Activated T-helper 2 cell treated with anti-CD3 and anti-CD28 coated beads, Interferon-gamma antibody, Interleukin-2, Interleukin-4, amounts not matched to agents 10 μg/mL and 5 μg/mL and 100 μg/mL, durations not matched to agents 14 hours and 24 hours and 36 hours (primary cell): Measurements from ENCODE around the gene PRAMEF15. TPM values are rescaled to one million over a fixed set of nuclear protein-coding genes. Genes with fewer than 3 reads are reported as not detected.
"Not testable (repeated sequence)": the region's sequence is repeated elsewhere in the genome, so short reads cannot be mapped to it uniquely, and the experiment has no call there.

ENCODE experiments used
- DNase-seq: peaks from one replicate; pipeline ENCODE4 v3.0.0; 2021; ENCODE audit warnings: low spot score
- H3K27ac Mint-ChIP-seq: one replicate; pipeline ENCODE4 v1.8.0; 2021; ENCODE audit warnings: mixed read lengths
- H3K27me3 Mint-ChIP-seq: one replicate; pipeline ENCODE4 v1.8.0; 2021; ENCODE audit warnings: low read depth, mixed read lengths
- H3K36me3 Mint-ChIP-seq: one replicate; pipeline ENCODE4 v1.8.0; 2021; ENCODE audit warnings: low read depth, mixed read lengths
- H3K4me1 Mint-ChIP-seq: one replicate; pipeline ENCODE4 v1.8.0; 2021; ENCODE audit warnings: low read depth, mixed read lengths
- H3K4me3 Mint-ChIP-seq: one replicate; pipeline ENCODE4 v1.8.0; 2021; ENCODE audit warnings: low read depth, mild to moderate bottlenecking, moderate library complexity, mixed read lengths
- H3K9me3 Mint-ChIP-seq: one replicate; pipeline ENCODE4 v1.8.0; 2021; ENCODE audit warnings: mixed read lengths
- intact Hi-C: fragments of 100-400 bp; cut with micrococcal nuclease; formaldehyde crosslinking; loops from one replicate; pipeline ENCODE4 v1.15.1; 2023
- total RNA-seq: library from RNA; stranded (reverse); gene quantifications from 2 replicates; pipeline ENCODE4 v1.2.3, GENCODE V29; 2022

The PRAMEF15 gene
- total RNA-seq: not detected in 2 replicates

DNA sequence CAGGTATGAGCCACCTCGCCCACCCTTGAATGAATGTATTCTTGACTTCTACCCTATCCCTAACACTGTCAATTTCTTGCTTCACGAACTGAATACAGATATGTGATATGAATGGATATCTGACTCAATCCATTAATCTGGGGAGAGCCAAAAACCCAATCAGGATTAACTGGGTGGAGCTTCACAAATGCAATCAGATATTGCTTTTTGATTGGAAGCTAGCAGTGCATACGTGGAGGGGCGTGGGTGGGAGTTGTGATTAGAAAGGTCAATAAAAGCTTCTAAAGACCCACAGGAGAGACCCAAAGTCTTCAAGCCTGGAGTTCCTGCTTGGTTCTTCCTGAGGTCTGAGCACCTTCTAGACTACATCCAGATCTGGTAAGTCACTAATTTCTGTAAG, at the start of gene PRAMEF15:
Gene PRAMEF15, plus strand, starts transcription at position 301 of the 400 bp plus-strand sequence. CDS start 2,827 bp downstream, outside the sequence.
- not testable (repeated sequence) for H3K36me3 Mint-ChIP-seq, H3K4me1 Mint-ChIP-seq, H3K27ac Mint-ChIP-seq

DNA sequence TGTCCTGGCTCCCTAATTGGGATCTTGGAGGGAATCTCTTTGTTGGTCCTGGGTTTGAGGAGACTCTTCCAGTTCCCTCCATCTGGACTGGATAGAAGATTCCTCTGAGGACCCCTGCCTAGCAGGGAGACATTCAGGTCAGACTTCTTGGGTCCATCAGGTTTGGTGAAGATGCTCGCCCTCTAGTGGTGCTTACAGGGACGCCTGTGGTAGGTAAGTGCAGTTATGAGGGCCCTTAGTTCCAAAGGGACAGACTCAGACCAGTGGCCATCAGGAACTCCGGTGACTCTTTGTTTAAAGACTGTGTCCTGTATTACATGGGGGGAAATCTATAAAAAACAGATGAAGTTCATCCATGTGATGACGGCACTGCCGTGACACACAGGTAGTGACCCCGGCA, 38.4 kb upstream of the PRAMEF15 start:
- H3K4me3 Mint-ChIP-seq, intact Hi-C loops, H3K36me3 Mint-ChIP-seq, DNase-seq, H3K9me3 Mint-ChIP-seq, H3K27me3 Mint-ChIP-seq, H3K4me1 Mint-ChIP-seq, H3K27ac Mint-ChIP-seq: not testable (repeated sequence)

More for the DNA sequence above, at the start of gene PRAMEF15:
- H3K9me3 Mint-ChIP-seq, H3K4me3 Mint-ChIP-seq, intact Hi-C loops, DNase-seq, H3K27me3 Mint-ChIP-seq: not testable (repeated sequence)

DNA sequence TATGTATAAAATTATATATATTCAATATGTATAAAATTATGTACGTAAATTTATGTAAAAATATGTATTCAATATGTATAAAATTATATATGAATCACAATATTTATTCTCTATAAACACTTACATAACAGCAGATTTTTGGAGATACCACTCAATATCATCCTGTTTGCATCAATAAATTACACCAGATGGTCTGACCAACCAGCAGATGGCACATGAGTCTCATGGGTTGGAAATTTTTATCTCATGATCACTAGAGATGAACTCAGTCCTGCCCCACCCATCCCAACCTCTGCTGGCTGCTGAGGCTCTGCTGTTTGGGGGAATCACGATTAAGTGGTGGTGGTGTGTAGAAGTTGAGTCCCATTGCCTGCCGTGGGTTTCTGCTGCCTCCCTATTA, 35.8 kb upstream of the PRAMEF15 start:
- DNase-seq, H3K9me3 Mint-ChIP-seq, intact Hi-C loops, H3K27ac Mint-ChIP-seq, H3K4me3 Mint-ChIP-seq, H3K27me3 Mint-ChIP-seq, H3K4me1 Mint-ChIP-seq, H3K36me3 Mint-ChIP-seq: not testable (repeated sequence)

DNA sequence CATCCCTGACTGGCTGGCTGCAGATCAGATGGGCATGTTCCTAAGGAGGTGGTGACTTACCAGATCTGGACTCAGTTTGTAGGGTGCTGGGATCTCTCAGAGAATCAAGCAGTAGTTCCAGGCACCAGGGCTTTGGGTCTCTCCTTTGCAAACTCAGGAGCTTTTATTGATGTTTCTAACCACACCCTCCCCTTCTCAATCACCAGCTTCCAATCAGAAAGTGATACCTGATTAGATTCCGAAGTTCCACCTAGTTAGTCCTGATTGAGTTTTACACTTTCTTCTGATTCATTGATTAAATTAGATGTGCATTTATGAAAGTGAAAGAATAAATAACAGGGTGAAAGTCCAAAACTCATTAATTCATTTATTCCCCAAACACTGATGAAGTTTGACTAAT, 30.3 kb upstream of the PRAMEF15 start, which contains the start of gene PRAMEF8:
Gene PRAMEF8, minus strand, starts transcription at position 101 of the 400 bp plus-strand sequence. CDS start 1,046 bp downstream, outside the sequence.
- intact Hi-C loops, H3K27me3 Mint-ChIP-seq, H3K36me3 Mint-ChIP-seq, H3K9me3 Mint-ChIP-seq, H3K27ac Mint-ChIP-seq, DNase-seq, H3K4me1 Mint-ChIP-seq, H3K4me3 Mint-ChIP-seq: not testable (repeated sequence)

DNA sequence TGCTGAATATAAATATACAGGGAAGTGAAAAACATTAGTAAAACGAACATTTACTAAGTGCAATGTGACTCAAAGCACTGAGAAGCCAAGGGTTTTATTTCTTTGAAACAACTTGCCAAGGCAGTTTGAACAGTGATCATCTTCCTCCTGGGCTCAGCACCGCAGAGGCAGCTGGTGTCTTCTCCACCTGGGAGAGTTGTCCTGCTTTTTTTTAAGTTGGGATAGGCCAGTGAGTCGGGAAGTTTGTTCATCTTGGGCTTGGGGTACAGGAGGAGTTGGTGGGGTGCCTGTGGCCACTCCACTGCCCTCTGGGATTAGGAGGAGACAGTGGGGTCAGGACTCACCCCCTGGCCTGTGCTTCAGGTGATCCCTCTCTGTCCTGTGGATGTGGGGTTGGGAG, 26.4 kb upstream of the PRAMEF15 start:
- H3K4me3 Mint-ChIP-seq, H3K36me3 Mint-ChIP-seq, H3K27me3 Mint-ChIP-seq, intact Hi-C loops, DNase-seq, H3K4me1 Mint-ChIP-seq, H3K27ac Mint-ChIP-seq, H3K9me3 Mint-ChIP-seq: not testable (repeated sequence)

DNA sequence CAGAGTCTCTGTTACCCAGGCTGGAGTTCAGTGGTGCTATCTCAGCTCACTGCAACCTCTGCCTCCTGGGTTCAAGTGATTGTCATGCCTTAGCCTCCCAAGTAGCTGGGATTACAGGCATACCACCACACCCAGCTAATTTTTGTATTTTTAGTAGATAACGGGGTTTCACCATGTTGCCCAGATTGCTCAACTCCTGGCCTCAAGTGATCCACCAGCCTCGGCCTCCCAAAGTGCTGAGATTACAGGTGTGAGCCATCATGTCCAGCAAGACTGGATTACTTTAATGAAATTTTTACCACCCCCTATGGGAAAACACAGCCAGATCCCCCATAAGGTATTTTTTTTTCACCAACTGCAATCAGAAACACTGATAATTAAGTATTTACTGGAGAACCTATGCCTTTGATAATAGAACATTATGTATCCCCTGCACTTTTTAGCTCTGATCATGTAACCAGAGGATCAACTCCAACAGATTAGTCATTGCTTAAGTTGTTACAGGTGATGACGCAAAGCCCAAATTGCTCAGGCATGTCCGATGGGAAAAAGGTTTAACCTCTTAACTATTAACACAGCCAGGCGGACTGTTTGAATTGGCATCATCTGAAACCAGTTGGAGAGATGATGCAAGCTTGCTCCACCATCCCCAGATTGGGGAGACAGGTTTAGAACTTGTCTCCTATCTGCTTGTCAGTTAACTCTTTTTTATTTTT, 18.0 kb upstream of the PRAMEF15 start:
- H3K4me1 Mint-ChIP-seq, H3K27me3 Mint-ChIP-seq, H3K4me3 Mint-ChIP-seq, DNase-seq, H3K9me3 Mint-ChIP-seq, intact Hi-C loops, H3K36me3 Mint-ChIP-seq, H3K27ac Mint-ChIP-seq: not testable (repeated sequence)

DNA sequence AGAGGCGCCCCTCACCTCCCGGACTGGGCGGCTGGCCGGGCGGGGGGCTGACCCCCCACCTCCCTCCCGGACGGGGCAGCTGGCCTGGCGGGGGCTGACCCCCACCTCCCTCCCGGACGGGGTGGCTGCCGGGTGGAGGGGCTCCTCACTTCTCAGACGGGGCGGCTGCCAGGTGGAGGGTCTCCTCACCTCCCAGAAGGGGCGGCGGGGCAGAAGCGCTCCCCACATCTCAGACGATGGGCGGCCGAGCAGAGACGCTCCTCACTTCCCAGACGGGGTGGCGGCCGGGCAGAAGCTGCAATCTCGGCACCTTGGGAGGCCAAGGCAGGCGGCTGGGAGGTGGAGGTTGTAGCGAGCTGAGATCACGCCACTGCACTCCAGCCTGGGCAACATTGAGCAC, 16.7 kb upstream of the PRAMEF15 start:
- H3K9me3 Mint-ChIP-seq, intact Hi-C loops, H3K4me3 Mint-ChIP-seq, H3K36me3 Mint-ChIP-seq, H3K27me3 Mint-ChIP-seq, DNase-seq, H3K27ac Mint-ChIP-seq, H3K4me1 Mint-ChIP-seq: not testable (repeated sequence)

DNA sequence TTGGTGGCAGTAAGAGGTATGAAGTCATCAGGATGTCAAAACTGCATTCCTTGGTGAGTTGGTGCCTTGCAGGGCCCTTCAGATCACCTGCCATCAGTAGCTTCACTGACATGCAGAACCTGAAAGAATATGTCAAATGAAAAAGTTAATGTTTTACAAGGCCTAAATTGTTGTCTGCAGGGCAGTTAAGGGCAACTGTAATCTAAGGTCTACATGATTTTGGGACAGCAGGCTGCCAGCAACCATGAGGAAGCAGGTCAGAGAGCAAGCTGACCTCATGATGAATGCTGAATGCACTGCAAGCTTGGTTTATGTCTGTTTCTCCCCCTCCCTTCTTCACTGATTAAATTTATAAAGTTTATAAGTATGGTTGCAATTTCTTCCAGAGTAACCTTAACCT, 13.2 kb upstream of the PRAMEF15 start:
- H3K36me3 Mint-ChIP-seq, H3K4me1 Mint-ChIP-seq, DNase-seq, H3K27ac Mint-ChIP-seq, H3K9me3 Mint-ChIP-seq, H3K27me3 Mint-ChIP-seq, H3K4me3 Mint-ChIP-seq, intact Hi-C loops: not testable (repeated sequence)

DNA sequence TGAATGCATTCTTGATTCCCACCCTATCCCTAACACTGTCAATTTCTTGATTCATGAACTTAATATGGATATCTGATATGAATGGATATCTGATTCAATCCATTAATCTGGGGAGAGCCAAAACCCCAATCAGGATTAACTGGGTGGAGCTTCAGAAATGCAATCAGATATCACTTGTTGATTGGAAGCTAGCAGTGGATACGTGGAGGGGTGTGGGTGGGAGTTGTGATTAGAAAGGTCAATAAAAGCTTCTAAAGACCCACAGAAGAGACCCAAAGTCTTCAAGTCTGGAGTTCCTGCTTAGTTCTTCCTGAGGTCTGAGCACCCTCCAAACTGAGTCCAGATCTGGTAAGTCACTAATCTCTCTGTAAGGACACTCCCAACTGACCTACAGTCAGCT, 12.1 kb upstream of the PRAMEF15 start, which contains the start of gene PRAMEF33:
Gene PRAMEF33, plus strand, starts transcription at position 301 of the 400 bp plus-strand sequence. CDS start 2,416 bp downstream, outside the sequence.
- DNase-seq, H3K27ac Mint-ChIP-seq, H3K4me1 Mint-ChIP-seq, H3K9me3 Mint-ChIP-seq, H3K36me3 Mint-ChIP-seq, intact Hi-C loops, H3K4me3 Mint-ChIP-seq, H3K27me3 Mint-ChIP-seq: not testable (repeated sequence)

DNA sequence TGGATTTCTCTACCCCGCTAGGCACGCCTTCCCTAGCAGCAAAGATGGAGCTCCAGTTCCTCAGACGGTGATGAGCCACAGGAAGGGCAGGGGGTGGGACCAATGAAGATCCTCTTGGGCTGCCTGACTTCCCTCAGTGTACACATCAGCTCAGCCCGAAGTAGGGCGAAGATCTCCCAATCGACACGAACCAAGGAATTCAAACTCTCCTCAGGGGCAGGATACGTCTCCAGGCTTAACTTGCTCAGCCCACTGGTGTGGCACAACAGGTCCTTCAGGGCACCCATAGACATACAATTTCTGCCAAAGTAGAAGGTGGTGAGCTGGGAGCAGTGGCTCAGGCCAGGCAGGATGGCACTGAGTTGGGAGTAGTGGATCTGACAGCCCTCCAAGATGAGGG, 27.1 kb downstream of the PRAMEF15 start:
- DNase-seq, intact Hi-C loops, H3K4me3 Mint-ChIP-seq, H3K36me3 Mint-ChIP-seq, H3K9me3 Mint-ChIP-seq, H3K27me3 Mint-ChIP-seq, H3K27ac Mint-ChIP-seq, H3K4me1 Mint-ChIP-seq: not testable (repeated sequence)

DNA sequence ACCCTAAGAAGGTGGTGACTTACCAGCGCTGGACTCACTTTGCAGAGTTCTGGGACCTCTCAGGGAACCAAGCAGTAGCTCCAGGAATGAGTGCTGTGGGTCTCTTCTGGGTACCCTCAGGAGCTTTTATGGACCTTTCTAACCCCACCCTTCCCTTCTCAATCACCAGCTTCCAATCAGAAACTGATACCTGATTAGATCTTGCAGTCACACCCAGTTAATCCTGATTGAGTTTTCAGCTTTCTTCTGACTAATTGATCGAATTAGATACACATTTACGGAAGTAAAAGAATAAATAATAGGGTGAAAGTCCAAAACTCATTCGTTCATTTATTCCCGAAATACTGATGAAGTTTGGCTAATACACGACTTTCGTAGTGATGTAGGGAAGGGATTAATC, 31.7 kb downstream of the PRAMEF15 start, which contains the start of gene PRAMEF14:
Gene PRAMEF14, minus strand, starts transcription at position 101 of the 400 bp plus-strand sequence. CDS start 1,820 bp downstream, outside the sequence.
- H3K36me3 Mint-ChIP-seq, H3K27ac Mint-ChIP-seq, H3K4me1 Mint-ChIP-seq, H3K4me3 Mint-ChIP-seq, DNase-seq, H3K27me3 Mint-ChIP-seq, H3K9me3 Mint-ChIP-seq, intact Hi-C loops: not testable (repeated sequence)

DNA sequence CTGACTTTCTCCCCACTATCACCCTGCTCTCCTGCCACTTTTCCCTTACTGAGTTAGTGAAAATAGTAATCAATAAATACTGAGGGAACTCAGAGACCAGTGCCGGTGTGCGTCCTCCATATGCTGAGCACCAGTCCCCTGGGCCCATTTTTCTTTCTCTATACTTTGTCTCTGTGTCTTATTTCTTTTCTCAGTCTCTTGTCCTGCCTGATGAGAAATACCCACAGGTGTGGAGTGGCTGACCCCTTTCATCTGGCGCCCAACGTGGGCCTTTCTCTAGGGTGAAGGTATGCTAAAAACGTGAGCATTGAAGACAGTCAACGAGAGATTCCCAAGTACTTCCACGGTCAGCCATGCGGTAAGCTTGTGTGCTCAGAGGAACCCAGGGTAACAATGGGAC, 38.1 kb downstream of the PRAMEF15 start:
- DNase-seq, intact Hi-C loops: not testable (repeated sequence)

DNA sequence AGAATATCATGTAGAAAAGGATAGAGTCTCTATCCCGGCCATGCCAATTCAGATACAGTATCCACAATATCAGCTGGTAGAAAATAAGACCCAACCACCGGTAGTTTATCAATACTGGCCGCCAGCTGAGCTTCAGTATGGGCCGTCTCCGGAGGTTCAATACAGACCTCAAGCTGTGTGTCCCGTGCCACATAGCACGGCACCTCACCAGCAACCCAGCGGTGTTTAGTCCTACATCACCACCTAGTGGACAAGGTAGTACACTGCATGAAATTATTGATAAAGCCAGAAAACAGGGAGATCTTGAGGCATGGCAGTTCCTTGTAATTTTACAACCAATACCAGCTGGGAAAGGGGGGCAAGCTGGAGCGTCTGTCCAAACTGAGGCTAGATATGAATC, 39.1 kb downstream of the PRAMEF15 start:
- H3K27me3 Mint-ChIP-seq, H3K27ac Mint-ChIP-seq, H3K36me3 Mint-ChIP-seq, intact Hi-C loops, DNase-seq, H3K4me1 Mint-ChIP-seq, H3K9me3 Mint-ChIP-seq, H3K4me3 Mint-ChIP-seq: not testable (repeated sequence)

More for the DNA sequence above, 38.1 kb downstream of the PRAMEF15 start:
- not testable (repeated sequence) for H3K27ac Mint-ChIP-seq, H3K36me3 Mint-ChIP-seq, H3K4me3 Mint-ChIP-seq, H3K9me3 Mint-ChIP-seq, H3K4me1 Mint-ChIP-seq, H3K27me3 Mint-ChIP-seq
